Testis (tissue), 2 donors: Measurements from ENCODE around the gene RTKN.

Experiments
- CTCF ChIP-seq, 3 experiments: fragments of 450-650 bp in 2 of 3; fragments of 200-600 bp in 1 of 3; sonication (generic) in 1 of 3; IDR thresholded peaks; one replicate each; pipeline ENCODE4 v1.5.1; 2016 to 2019; ENCODE audit warnings: antibody characterized with exemption in 3 of 3, mild to moderate bottlenecking in 2 of 3, moderate library complexity in 1 of 3
- POLR2A ChIP-seq: fragments of 450-650 bp; IDR thresholded peaks from one replicate; pipeline ENCODE4 v1.6.1; 2017; ENCODE audit warnings: antibody characterized with exemption, mild to moderate bottlenecking, moderate library complexity

- TF ChIP-seq POLR2A = no peak
- no peak for TF ChIP-seq CTCF (IDR thresholded peaks at IDR 0.05)
Observed at GRCh38 chr2:74424139-74424992, 17.4 kb downstream of the RTKN start.
